Measurements from ENCODE around the gene FLNA.

The FLNA gene

DNA sequence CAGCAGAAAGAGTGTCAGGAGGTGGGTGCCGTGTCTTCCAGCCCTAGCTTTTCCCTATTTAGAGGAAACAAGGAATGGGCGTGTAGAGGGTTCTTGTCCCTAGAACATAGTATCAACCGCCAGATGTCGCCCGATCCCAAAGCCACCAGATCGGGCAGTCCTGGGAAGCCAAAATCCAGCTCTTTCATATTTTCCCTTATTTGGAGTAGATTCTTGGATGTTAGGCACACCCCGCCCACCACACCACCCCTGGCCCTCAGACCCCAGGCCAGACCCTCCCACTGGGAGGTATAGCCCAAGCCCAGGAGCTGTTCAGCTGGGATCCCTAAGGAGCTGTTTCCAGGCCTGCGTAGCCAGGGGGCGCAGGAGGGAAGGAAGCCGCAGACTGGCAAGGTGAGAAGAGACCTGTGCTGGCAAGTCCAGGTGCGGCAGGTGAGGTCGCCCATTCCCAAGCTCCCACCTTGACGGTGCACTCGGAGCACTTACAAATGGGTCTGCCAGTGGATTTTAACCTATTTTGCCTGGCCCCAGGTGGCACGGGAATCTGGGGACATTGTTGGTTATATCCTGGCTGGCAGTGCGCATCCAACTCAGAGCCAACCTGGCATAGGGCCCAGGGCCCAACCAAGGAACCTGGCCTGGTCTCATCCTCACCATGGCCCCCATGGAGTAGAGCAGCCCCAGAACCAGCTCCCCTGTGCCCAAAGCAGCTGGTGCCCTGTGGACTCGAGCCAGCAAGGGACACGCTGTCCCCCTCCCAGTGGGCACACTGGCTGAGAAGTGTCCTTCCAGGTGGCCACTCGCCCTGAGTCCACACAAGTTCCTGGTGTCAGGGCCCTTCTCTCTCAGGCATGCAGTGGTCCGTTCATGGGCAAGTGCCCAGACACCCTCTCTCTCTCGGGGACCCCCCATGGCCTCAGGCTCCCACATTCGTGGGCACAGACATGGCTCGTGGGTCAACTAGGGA is 811 bp downstream of the FLNA start:
- no peak for DNase-seq

DNA sequence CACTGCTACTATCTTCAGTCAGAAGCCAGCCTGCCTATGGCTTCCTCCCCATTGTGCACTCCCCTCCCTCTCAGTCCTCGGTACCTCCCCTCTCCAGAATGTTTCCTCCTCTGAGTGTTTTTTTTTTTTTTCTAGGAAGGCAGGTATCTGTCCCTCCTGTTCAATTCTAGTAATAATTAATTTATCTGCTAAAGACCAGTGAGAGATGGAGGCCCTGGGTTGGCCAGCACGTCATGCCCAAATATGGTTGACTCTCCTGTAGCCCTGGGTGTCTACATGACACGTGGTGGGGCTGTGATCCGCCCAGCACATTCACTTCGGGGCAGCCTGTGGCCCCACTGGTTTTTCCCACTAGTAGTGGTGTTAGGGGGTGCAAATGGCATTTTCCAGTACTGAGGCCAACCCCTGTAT is 1.8 kb downstream of the FLNA start:
- no peak for DNase-seq

DNA sequence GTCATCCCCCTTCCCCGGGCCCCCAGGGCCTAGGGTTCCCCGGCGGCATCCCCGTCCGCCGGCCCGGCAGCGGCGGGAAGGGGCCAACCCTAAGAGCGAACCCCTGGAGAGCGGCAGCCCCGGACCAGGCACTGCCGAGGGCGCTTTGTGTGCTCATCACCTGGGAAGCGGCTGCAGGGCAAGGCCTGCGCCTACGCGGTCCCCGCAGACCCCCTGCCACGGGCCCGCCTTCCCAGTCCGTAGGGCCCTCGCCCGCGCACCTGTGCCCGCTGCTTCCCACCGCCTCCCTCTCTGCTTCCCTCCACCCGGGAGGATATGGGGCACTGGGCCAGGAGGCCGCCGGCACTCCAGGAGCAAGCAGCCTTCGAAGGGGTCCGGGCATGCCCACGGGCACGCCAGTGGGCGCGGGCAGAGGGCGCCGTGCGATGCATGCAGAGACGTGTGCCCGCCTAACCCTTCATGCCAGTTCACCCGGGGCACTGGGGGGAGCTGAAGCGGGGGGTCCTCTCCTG is 2.6 kb downstream of the FLNA start:
- DNase-seq: no peak

DNA sequence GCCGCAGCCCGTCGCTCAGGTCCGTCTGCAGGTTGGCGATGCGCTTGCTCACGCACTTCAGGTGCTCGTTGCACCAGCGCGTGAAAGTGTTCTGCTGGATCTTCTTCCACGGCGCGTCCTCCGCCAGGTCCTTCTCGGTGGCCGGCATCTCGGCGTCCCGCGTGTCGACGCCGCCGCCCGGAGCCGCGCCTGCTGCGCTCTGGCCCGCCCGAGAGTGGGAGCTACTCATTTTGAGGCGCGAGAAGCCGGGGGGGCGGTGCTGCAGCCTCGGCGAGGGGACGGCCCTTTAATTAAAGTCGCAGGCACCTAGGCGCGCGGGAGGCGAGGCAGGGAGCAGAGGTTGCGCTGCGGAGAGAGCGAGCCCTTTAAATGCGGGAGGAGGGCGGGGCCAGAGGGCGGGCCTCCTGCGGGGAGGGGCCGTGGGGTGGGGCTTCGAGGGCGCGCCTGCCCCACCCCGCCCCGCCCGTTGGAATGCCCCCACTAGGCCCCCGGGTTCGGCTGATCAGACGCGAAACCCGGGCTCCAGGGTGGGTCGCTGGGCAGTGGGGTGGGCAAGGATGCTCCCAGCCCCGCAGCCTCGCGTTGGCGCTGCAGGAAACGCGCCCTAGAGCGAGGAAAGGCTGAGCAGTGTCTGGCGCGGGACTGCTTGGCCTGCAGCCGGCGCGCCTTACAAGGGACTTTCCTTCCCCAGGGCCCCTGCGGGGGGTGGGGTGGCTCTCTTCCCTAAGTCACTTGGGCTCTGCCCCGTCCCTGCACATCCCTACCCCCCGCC is 3.2 kb downstream of the FLNA start:
- DNase-seq: peak; percentile 59

DNA sequence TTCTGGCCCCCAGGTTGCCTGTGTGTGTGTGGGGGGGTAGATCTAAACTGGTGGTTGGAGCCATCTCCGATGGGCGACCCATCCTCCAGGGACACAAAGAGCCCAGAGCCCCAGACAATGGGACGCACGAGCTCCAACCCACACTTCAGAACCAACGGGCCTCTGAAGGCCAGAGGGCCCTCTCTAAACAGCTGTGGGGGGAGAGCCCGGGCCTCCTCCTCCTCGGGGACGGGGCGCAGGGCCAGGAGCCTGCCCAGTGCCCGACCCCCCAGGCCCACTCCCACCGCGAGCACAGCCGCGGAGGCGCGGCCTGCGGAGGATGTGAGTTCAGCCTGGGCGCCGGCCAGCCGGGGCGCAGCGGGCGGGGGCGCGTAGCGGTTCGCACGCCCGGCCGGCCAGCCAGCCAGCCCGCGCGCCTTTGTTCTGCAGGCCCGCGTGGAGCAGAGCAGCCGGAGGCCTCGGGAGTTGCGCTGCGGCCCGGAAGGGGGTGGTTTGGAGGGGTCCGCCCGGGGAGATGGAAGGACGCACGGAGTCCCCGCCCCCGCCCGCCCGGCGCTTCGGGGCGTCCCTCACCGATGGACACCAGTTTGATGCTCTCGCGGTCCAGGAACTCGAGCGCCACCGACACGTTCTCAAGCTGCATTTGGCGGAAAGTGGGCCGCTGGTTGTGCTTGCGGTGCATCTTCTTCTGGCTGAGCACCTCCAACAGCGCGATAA is 4.0 kb downstream of the FLNA start:
- DNase-seq: no peak

DNA sequence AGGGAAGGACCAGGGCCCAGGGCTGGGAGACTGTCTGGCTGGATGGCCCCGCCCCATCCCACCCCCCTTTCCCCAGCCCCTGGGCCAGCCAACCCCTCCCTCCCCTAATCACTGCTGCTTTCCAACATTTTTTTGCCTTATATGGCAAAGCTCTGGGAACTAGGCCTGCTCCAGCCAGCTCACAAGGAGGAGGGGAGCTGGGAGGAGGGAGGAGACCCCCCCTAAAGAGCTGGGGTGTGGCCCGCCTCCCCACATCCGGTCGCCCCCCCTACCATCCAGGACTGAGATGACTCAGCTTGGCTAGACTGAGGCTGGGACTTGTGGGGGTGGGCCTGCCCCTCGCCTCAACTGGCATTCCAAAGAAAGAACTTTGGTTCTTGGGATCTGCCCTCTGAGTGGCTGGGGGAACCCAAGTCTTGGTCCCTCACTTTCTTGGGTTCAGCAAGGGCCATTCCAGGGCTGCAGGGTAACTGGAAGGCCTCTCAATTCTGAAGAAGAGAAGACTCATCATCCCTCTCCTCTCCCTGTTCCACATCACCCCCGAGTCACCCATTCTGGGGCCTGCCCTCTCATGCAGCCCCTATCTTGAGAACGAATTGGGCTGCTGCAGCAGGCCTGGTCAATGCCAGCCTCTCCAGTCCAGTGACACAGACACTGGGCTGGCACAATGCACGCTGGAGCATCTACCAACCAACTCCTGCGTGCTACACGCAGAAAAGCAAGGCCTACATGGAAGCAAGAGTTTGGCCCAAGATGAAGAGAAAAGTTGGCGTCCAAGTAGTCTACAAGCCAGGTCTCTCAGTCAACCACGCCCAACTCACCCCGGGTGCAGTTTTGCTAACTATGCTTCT is 4.8 kb downstream of the FLNA start:
- DNase-seq: no peak

DNA sequence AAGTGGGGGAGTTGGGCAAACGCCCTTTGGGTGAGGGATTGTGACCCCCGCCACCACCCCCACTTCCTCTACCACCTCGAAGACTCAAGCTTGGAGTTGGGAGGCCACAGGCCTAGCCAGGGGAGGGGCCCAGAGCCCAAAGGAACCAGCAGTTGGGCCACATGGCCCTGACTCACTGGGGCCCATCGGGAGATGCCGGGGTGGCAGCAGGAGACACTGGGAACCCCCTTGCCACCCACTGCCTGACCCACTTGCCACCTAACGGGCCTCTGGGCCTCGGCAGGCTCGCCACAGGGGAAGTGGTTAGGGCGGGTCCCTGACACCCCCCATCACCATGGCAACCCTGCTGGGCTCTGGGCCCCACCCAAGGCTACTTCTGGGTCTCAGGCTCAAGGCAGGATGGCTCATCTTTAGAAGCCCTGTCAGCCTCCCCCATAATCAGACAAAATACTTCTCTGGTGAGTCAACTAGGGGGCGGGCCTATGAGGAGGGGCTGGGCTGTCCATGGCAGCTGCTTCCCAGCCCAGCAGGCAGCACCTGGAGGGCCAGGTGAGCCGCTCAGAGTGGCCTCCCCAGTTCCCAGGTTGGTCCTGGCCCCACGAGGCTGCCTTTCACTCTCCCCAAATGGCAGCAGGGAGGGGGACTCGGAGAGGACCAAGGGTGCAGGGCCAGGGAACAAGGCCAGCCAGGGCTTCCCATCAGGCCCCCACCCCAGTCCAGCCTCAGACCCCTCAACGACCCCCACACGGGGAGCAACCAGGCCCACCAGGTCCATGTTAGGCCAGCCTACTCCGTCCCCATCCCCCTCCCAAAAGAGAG is 5.6 kb downstream of the FLNA start:
- DNase-seq: no peak

DNA sequence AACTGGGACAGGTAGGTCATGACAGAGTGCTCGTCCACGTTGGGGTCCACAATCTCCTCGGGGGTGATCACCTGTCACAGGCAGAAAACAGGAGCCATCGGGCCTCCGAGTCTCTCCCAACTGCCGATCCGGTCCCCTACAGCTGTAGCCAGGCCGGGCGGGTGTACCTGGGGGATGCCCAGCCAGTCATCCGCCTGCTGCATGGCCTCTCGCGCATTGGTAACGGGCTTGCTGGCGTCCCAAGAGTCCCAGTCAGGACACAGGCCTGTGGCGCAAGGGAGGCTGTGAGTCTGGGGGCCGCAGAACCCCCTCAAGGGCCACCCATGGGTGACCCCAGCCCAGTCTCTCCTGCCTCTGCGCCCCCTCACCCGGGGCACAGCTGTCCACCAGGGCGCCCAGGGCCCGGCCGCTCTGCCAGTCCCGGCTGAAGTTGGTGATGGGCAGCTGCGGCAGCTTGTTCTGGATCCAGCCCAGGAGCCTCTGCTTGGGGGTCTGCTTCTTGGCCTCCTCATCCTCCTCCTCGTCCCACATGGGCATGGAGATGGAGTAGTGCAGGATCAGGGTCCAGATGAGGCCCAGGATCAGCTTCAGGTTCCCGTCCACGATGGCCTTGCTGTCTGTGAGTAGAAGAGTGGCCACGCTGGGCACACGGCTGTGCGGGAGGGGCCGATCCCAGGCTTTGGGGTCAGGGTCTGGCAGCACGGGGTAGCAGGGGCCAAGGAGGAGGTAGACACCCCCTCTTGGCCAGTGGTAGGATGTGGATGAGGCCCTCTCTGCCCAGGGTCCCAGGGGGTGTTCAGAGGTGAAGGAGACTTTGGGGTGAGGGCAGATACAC is 6.7 kb downstream of the FLNA start:
- no peak for DNase-seq

DNA sequence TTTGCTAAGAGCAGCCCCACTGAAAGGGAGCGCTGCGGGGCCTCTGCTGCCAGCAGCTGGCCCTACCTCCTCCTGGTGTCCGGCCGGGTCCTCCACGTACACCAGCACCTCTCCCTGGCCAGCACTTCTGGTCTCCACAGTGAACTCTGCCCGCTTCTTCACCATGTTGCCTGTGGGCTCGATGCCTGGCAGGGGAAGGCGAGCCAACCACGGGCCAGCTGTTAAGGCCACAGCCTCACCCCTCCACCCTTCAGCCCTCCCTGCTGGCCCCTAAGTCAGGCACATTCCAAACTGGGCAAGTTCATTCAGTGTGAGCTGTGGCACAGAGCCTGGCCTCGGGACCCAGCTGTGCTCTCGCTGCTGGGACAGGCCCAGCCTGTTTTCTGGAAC is 7.8 kb downstream of the FLNA start:
- DNase-seq: no peak

DNA sequence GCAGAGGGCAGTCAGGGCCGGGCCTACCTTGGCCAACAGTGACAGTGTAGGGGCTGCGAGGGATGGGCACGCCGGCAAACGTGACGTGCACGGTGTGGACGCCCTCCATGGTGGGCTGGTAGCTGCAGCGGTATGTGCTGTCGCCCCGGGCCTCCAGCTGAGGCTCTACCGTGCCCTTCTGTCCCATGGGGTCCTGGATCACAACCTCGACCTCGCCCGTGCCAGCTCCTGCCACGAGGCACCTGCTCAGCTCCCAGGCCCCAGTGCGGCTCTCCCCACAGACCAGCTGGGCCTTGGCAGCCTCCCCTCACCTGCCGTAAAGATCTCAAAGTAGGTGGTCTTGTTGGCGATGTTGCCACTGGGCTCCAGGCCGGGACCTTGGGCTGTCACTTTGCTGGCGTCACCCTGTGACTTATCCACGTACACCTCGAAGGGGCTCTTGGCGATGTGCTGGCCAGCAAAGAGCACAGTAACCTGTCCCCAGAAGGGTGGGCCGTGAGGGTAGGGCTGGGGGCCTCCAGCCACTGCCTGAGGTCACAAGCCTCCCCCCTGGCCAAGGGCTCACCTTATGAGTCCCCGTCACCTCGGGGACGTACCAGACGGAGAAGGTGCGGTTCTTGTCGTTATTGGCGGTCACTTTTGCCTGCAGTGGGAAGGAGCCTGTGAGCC is 8.3 kb downstream of the FLNA start:
- no peak for DNase-seq

DNA sequence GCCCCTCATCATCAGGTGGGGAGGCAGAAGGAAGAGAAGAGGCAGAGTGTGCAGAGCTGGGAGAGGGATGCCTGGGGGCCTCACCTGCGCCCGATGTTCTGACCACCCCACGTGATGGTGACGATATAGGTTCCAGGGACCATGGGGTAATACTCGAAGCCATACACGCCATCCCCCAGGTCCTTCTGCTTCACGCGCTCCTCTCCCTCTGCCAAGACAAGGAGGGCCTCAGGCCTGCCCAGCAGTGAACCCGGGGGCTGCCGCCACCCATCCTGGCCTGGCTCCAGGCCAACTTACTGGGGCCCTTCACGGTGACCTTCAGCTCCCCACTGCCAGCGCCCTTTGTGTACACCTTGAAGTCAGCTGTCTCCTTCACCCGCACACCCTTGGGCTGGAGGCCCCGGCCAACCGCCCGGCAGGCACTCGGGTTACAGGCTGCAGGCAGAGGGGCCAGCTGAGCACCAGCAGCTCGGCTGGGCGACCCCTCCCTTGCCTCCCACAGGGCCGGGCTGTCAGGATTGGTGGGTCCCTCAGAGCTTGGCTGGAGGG is 9.3 kb downstream of the FLNA start:
- DNase-seq: no peak

DNA sequence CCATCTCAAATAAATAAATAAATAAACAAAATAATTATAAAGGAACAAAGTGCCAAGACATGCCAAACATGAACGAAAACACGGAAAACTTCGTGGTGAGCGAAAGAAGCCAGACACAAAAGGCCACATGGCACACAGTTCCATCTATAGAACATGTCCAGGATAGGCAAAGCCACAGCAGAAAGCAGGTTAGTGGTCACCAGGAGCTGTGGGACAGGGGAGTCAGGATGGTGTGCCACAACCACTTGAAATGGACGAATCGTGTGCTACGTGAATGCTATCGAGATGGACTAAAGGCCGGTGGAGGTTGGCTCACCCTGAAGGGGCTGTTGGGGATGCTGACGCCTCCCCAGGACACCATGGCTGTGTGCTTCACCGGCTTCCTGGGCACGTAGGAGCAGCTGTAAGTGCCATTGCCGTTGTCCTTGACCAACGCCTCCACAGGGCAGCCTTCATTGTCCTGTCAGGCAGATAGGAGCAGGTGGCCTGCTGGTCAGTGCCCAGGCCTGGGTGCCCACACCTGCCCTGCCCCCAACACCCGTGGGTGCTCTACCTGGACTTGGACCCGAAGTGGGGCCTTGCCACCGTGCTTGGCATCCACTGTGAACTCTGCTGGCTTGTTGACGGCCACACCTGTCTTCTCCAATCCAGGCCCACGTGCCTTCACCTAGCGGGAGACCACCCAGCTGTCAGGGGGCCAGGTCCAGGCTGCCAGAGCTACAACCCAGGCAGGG is 10.6 kb downstream of the FLNA start:
- no peak for DNase-seq

DNA sequence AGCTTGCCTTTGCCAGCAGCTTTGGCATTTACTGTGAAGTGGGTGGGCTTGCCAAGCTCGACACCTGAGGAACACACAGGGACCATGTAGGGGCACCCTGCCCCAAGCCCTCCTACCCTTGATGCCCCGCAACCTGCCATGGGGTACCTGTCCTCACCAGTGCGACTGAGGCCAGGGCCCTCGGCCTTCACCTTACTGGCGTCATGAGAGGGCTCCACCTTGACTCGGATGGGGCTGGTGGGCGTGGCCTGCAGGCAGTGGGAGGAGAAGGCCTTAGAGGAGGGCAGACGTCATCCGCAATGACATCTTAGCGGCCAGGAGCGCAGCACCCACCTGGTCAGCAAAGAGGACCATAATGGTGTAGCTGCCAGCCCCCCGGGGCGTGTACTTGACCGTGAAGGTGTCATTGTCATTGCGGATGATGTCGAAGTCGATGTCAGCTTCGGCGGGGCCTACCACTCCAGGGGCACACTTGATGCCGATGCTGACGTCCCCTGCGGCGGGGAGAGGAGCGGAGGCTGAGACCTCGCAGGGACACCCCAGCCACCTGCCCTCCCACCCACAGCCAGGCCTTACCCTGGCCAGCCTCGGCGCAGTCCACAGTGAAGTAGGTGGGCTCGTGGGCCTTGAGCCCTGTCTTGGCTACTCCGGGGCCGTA is 12.2 kb downstream of the FLNA start:
- no peak for DNase-seq

DNA sequence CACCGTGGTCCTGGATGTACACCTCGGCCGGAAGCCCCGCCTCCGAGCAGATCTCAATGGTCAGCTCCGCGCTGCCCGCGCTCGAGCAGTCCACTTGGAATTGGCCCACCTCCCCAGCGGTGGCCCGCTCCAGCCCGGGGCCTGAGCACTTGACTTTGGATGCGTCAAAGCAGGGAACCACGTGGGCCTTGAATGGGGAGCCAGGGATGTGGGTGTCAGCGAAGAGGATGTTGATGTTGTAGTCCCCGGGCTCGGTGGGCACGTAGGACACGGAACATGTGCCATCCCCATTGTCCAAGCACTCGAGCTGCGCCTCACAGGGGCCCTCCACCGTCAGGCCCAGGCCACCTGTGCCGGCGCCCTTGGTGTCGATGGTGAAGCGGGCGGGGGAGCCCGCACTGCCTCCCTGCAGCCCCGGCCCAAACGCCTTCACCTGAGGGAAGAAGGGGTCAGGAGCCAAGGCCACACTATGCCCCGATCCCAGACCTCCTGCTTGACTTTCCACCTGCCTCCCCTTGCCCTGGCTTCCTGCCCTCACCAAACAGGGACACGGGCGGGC is 14.2 kb downstream of the FLNA start:
- no peak for DNase-seq

DNA sequence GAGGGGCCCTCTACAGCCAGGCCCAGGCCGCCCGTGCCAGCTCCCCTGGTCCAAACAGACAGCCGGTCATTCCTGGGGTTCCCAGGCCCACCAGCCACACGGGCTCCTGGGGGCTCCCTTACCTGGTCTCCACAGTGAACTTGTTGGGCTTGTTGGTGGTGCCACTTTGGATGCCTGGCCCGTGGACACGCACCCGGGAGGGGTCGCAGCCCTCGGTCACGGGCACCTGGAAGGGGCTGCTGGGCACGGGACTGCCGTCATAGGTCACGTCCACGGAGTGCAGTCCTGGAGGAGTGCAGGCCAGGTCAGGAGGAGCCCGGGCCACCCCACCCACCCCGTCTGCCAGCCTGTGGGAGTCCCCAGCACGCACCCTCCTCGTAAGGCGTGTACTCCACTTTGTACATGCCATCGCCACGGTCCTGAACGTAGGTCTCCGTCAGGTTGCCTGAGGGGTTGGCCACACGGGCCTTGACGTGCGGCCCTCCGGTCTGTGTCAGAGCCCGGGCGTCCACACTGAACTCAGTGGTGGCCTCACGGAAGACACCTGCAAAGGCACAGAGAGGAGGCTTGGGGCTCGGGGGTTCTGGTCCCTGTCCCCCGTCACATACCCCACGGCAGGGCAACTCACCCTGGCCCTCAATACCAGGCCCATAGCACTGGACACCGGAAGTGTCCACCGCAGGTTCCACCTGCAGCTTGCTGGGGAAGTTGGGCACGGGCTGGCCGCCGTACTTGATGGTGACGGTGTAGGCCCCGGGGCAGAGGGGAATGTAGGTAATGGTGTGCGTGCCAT is 14.9 kb downstream of the FLNA start:
- no peak for DNase-seq

DNA sequence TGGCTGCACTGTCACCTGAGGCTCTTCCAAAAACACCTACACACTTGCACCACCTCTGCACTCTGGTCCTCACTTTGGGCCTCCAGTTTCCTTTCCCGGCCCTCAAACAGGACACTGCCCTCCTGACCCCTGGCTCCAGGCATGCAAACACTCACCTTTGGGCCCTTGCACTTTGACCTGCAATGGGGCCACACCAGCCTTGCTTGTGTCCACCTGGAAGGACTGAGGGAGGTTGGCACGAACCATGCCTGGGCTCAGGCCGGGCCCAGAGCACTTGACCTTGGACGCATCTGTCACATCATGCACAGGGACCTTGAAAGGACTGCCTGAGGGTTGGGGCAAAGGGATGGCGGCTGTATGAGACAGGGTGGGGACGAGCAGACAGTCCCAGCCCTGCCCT is 15.6 kb downstream of the FLNA start:
- no peak for DNase-seq

DNA sequence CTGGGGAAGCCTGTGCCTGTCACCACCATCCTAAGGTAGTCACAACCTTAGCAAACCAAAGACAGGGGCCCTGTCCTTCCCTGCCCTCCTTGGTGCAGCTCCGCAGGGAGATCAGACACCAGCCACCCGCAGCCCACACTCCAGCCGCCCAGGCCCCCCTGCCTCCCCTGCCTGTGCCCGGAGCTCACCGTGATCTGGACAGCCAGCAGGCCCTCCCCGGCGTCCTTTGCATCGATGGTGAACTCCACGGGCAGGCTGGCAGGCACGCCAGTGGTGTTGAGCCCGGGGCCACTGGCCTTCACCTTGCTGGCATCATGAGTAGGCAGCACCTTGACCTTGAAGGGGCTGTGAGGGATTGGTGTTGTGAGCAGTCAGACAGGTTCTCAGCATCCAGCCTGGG is 16.4 kb downstream of the FLNA start:
- no peak for DNase-seq

All from NCI-H187 treated with DMSO at 0.1 percent for 48 hours (cell line).